H1 (cell line): ENCODE results near the gene BOLA3. TPM values are rescaled to one million over a fixed set of nuclear protein-coding genes. Genes with fewer than 3 reads are reported as not detected.

Experiments used
- CTCF ChIA-PET: fragments of 300-600 bp; sonication (Branson Sonifier 250); formaldehyde crosslinking; loops from one replicate; lab custom pipeline; 2021; ENCODE audit not compliant: partially characterized antibody; lab: Charles Lee
- POLR2A ChIA-PET: fragments of 300-600 bp; sonication (Branson Sonifier 250); formaldehyde crosslinking; loops from one replicate; lab custom pipeline; 2021; ENCODE audit warnings: inconsistent platforms; ENCODE audit not compliant: partially characterized antibody; lab: Charles Lee
- DNase-seq, 2 experiments: peaks; one replicate each; pipeline versions ENCODE4 v3.0.0 to v3.0.0-alpha.2; 2010 to 2022; ENCODE audit warnings: low spot score in 2 of 2, low read depth in 1 of 2, mixed read lengths in 1 of 2
- FAIRE-seq: peaks from 2 replicates; lab custom pipeline; 2011; peaks lifted over from hg19 to GRCh38; lab: Jason Lieb, UNC
- H2AFZ ChIP-seq: 2 replicates; pipeline ENCODE4 v1.8.1; 2012; ENCODE audit warnings: low read length, inconsistent platforms
- H2AK5ac ChIP-seq: 2 replicates; pipeline ENCODE4 v1.6.1; 2013; ENCODE audit warnings: low read depth, low read length
- H2BK120ac ChIP-seq: replicated peaks from 2 replicates; pipeline ENCODE3; 2013; ENCODE audit warnings: low read depth, low read length, inconsistent platforms
- H2BK12ac ChIP-seq: 2 replicates; pipeline ENCODE4 v1.6.1; 2013; ENCODE audit warnings: low read depth, low read length
- H2BK15ac ChIP-seq: 2 replicates; pipeline ENCODE4 v1.6.1; 2013; ENCODE audit warnings: low read length
- H2BK20ac ChIP-seq: 2 replicates; pipeline ENCODE4 v1.6.1; 2013; ENCODE audit warnings: low read length
- H2BK5ac ChIP-seq: 2 replicates; pipeline ENCODE4 v1.6.1; 2013; ENCODE audit warnings: low read depth, low read length
- H3K14ac ChIP-seq: 2 replicates; pipeline ENCODE4 v1.6.1; 2013; ENCODE audit warnings: inconsistent platforms; ENCODE audit not compliant: insufficient read length
- H3K18ac ChIP-seq: 2 replicates; pipeline ENCODE4 v1.6.1; 2013; ENCODE audit warnings: low read length; ENCODE audit errors: extremely low read depth
- H3K23ac ChIP-seq: 2 replicates; pipeline ENCODE4 v1.6.1; 2013; ENCODE audit warnings: inconsistent platforms; ENCODE audit not compliant: insufficient read length
- H3K23me2 ChIP-seq: 2 replicates; pipeline ENCODE4 v1.6.1; 2013; ENCODE audit warnings: low read depth, low read length
- H3K27ac ChIP-seq: 2 replicates; pipeline ENCODE4 v1.6.1; 2011; ENCODE audit warnings: low read depth, low read length, inconsistent platforms
- H3K27me3 ChIP-seq, 4 experiments: replicated peaks in 1 of 4; 1 replicate in 1 of 4; 2 replicates in 3 of 4; pipeline versions ENCODE4 v1.6.1 to v1.8.1; 2011 to 2013; ENCODE audit warnings: low read length in 3 of 4, mild to moderate bottlenecking in 3 of 4, inconsistent platforms in 2 of 4, mixed read lengths in 2 of 4, moderate library complexity in 1 of 4; ENCODE audit not compliant: control insufficient read depth in 3 of 4, insufficient read depth in 3 of 4; ENCODE audit errors: extremely low read depth in 1 of 4
- H3K36me3 ChIP-seq, 4 experiments: 2 replicates each; pipeline versions ENCODE4 v1.6.1 to v1.8.1; 2011 to 2013; ENCODE audit warnings: mild to moderate bottlenecking in 4 of 4, low read length in 3 of 4, moderate library complexity in 2 of 4, control low read depth in 1 of 4, inconsistent platforms in 1 of 4; ENCODE audit not compliant: insufficient read depth in 4 of 4, control insufficient read depth in 2 of 4
- H3K4ac ChIP-seq: replicated peaks from 2 replicates; pipeline ENCODE3; 2013; ENCODE audit warnings: low read length, low read depth, mixed read lengths, inconsistent platforms; ENCODE audit not compliant: insufficient read length
- H3K4me1 ChIP-seq, 4 experiments: replicated peaks in 1 of 4; 1 replicate in 1 of 4; 2 replicates in 3 of 4; pipeline versions ENCODE4 v1.6.1 to v1.8.1; 2011 to 2013; ENCODE audit warnings: low read length in 3 of 4, inconsistent platforms in 2 of 4, mixed read lengths in 1 of 4; ENCODE audit not compliant: insufficient read depth in 4 of 4, control insufficient read depth in 3 of 4
- H3K4me2 ChIP-seq, 2 experiments: 2 replicates each; pipeline versions ENCODE4 v1.6.1 to v1.8.1; 2011 to 2013; ENCODE audit warnings: low read depth in 2 of 2, low read length in 2 of 2, control low read depth in 1 of 2, inconsistent platforms in 1 of 2, mild to moderate bottlenecking in 1 of 2; ENCODE audit not compliant: insufficient read depth in 1 of 2
- H3K4me3 ChIP-seq, 4 experiments: fragments of 200-600, 300-600 bp in 1 of 4; sonication (generic), shearing (Covaris generic), sonication (Bioruptor Twin) in 1 of 4; 2 replicates each; pipeline versions ENCODE4 v1.5.1 to v1.8.1; 2011 to 2016; ENCODE audit warnings: low read length in 4 of 4, low read depth in 3 of 4, control low read depth in 2 of 4, inconsistent platforms in 2 of 4, mild to moderate bottlenecking in 2 of 4, mixed read lengths in 1 of 4, moderate library complexity in 1 of 4; ENCODE audit not compliant: insufficient read depth in 2 of 4; ENCODE audit errors: extremely low read depth in 1 of 4
- H3K56ac ChIP-seq: replicated peaks from 2 replicates; pipeline ENCODE3; 2013; ENCODE audit warnings: low read depth, mild to moderate bottlenecking, mixed read lengths, low read length, inconsistent platforms; ENCODE audit not compliant: insufficient read length
- H3K79me1 ChIP-seq: 2 replicates; pipeline ENCODE4 v1.6.1; 2013; ENCODE audit warnings: low read depth, low read length, control low read depth
- H3K79me2 ChIP-seq, 2 experiments: 2 replicates each; pipeline versions ENCODE4 v1.6.1 to v1.8.1; 2012 to 2013; ENCODE audit warnings: low read length in 2 of 2, mild to moderate bottlenecking in 2 of 2, inconsistent platforms in 1 of 2; ENCODE audit not compliant: insufficient read depth in 2 of 2, control insufficient read depth in 1 of 2
- H3K9ac ChIP-seq, 4 experiments: replicated peaks in 1 of 4; 1 replicate in 1 of 4; 2 replicates in 3 of 4; pipeline versions ENCODE4 v1.6.1 to v1.8.1; 2011 to 2013; ENCODE audit warnings: low read depth in 3 of 4, low read length in 3 of 4, control low read depth in 2 of 4, mild to moderate bottlenecking in 2 of 4, moderate library complexity in 2 of 4, inconsistent platforms in 1 of 4; ENCODE audit errors: extremely low read depth in 1 of 4
- H3K9me3 ChIP-seq, 2 experiments: 2 replicates each; pipeline versions ENCODE4 v1.6.1 to v1.8.1; 2012 to 2013; ENCODE audit warnings: mild to moderate bottlenecking in 2 of 2, moderate library complexity in 2 of 2, control low read depth in 1 of 2, inconsistent platforms in 1 of 2, low read depth in 1 of 2, low read length in 1 of 2, mixed read lengths in 1 of 2; ENCODE audit not compliant: insufficient read depth in 2 of 2
- H4K20me1 ChIP-seq, 2 experiments: replicated peaks in 1 of 2; 2 replicates each; pipeline versions ENCODE3 to v1.8.1; 2011 to 2013; ENCODE audit warnings: inconsistent platforms in 2 of 2, low read length in 2 of 2, mild to moderate bottlenecking in 1 of 2; ENCODE audit not compliant: insufficient read depth in 2 of 2, control insufficient read depth in 1 of 2
- H4K5ac ChIP-seq: 2 replicates; pipeline ENCODE4 v1.6.1; 2013; ENCODE audit warnings: low read length, low read depth, mixed read lengths, inconsistent platforms; ENCODE audit not compliant: insufficient read length
- H4K8ac ChIP-seq: 2 replicates; pipeline ENCODE4 v1.8.0; 2013; ENCODE audit warnings: mild to moderate bottlenecking, moderate library complexity, low read length, inconsistent platforms; ENCODE audit not compliant: insufficient read depth; ENCODE audit errors: extremely low read depth
- H4K91ac ChIP-seq: replicated peaks from 2 replicates; pipeline ENCODE3; 2013; ENCODE audit warnings: low read length, mixed read lengths, inconsistent platforms; ENCODE audit not compliant: insufficient read length
- SIRT6 ChIP-seq: IDR thresholded peaks from one replicate; pipeline ENCODE4 v1.7.1; 2012; ENCODE audit warnings: low read length, inconsistent platforms
- WGBS, 2 experiments: shearing (Covaris generic) in 1 of 2; methylation state at CpG; one replicate each; pipeline versions ENCODE4 v1.1.6 to v1.1.7; 2013 to 2015; ENCODE audit warnings: low lambda C conversion rate in 2 of 2, mixed read lengths in 2 of 2, inconsistent platforms in 1 of 2, low coverage in 1 of 2, missing lambda C conversion rate in 1 of 2; ENCODE audit not compliant: insufficient replicate concordance in 2 of 2, insufficient coverage in 1 of 2, insufficient read length in 1 of 2; ENCODE audit errors: extremely low coverage in 1 of 2, missing lambda C conversion rate in 1 of 2; 5-methylcytosine and 5-hydroxymethylcytosine counted together
- polyA plus RNA-seq, 7 experiments: library from polyadenylated mRNA; depleted of rRNA in 3 of 7; stranded (reverse) in 5 of 7; unstranded in 2 of 7; fragments of >200 nt in 5 of 7; fragments of 200-250 nt in 2 of 7; gene quantifications; 1 replicate in 5 of 7; 2 replicates in 1 of 7; 4 replicates in 1 of 7; pipeline versions ENCODE4 v1.2.1 to v1.2.3, GENCODE V29; 2011 to 2013; ENCODE audit warnings: missing spikeins in 2 of 7, mixed read lengths in 2 of 7
- total RNA-seq: library from RNA; stranded (reverse); fragmentation: NEBNext Ultra II Directional; extraction: Animal tissue kit (Norgen Biotek cat#: 25700); gene quantifications from 2 replicates; pipeline ENCODE4 v1.2.1, GENCODE V29; 2021

BOLA3 gene
- total and polyA plus RNA-seq, 2 of the 8 experiments (the other 6 are each of a cell fraction or from before 2014, with no cell fraction given): 46.1 to 67.3 TPM

DNA sequence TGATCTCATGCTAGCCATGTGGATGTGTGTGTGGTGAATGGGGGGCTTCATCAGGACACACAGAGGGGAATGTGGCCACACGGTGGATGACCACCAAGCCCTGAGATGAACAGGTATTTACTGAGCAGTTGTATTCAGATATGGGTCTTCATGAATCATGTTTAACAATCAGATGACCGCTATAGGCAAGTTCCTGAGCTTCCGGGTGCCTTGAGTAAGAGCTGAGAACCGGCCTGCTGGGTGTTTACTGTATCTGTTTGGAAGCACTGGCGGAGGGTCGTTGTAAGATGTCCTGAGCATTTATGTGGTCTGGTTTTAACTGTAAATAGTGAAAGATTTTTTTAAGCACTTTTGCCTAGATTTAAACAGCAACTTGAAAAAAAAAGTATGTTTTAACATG, 43.9 kb downstream of the BOLA3 start:
- 95% methylated on average over 6 of the region's 6 CpGs; no CpG with 5 or more reads in 1 of the 2 experiments for WGBS, 2 experiments
- H2AK5ac ChIP-seq: no peak overlapping the region
- peaks cover 9 to 27% (median 22%) of the 10 kb centered on the region in 4 experiments; a peak in 7 of 8 replicates for H3K36me3 ChIP-seq
- DNase-seq: no peak
- H3K23ac ChIP-seq: no peak overlapping the region
- H3K18ac ChIP-seq: no peak overlapping the region
- no peak overlapping the region for H3K9ac ChIP-seq
- no peak overlapping the region for H3K27ac ChIP-seq
- peaks cover 4 to 13% (median 10%) of the 10 kb centered on the region in 4 experiments for H3K4me1 ChIP-seq
- no peaks in the 10 kb centered on the region; the same call in 1 of the 2 replicates for H3K23me2 ChIP-seq
- no peak overlapping the region for H4K91ac ChIP-seq
- H2BK5ac ChIP-seq: no peak overlapping the region
- H3K79me1 ChIP-seq: no peaks in the 10 kb centered on the region
- no peak overlapping the region for H4K5ac ChIP-seq
- no peak overlapping the region for H2BK120ac ChIP-seq
- no peak overlapping the region for H3K4ac ChIP-seq
- no peak overlapping the region for H4K8ac ChIP-seq
- no peak for FAIRE-seq
- H3K9me3 ChIP-seq: no peaks in the 10 kb centered on the region
- no peak overlapping the region for H3K4me2 ChIP-seq
- H2BK12ac ChIP-seq: no peak overlapping the region
- no peak overlapping the region for H3K4me3 ChIP-seq
- no peak overlapping the region for H2BK20ac ChIP-seq
- CTCF ChIA-PET: interaction anchor here (1.1 to 2.8 kb wide), 7 partner anchors 36 to 196 kb away, joined by 3 to 10 read pairs (median 4); no protein-coding TSS in a partner anchor
- no peak overlapping the region for H2BK15ac ChIP-seq
- H2AFZ ChIP-seq: no peak overlapping the region
- H3K79me2 ChIP-seq: no peaks in the 10 kb centered on the region
- POLR2A ChIA-PET: interaction anchor here (1.7 to 1.8 kb wide), 2 partner anchors 17 to 75 kb away, joined by 4 read pairs; partner anchors contain the start of gene MOB1A
- H4K20me1 ChIP-seq: peaks cover 0 to 3% of the 10 kb centered on the region in 2 experiments
- H3K27me3 ChIP-seq: no peaks in the 10 kb centered on the region
- no peak overlapping the region for H3K56ac ChIP-seq
- no peak overlapping the region for H3K14ac ChIP-seq
- no peak for TF ChIP-seq SIRT6
